Measurements from ENCODE around the gene KMT5B.

- TF ChIP-seq CTCF (conservative IDR thresholded peaks at IDR 0.05; ENCODE audit: low read length) (no peak), EZH2phosphoT487 (IDR thresholded peaks at IDR 0.05; ENCODE audit: borderline replicate concordance) (no peak)
Observed at GRCh38 chr11:68173926-68174325, 39.2 kb downstream of the KMT5B start.
